GM19238 (cell line): ENCODE measurements around the gene CA6.
A peak's percentile ranks its signal among the peaks of the same experiment; 100 is the strongest.
"Not testable (repeated sequence)": the region's sequence is repeated elsewhere in the genome, so short reads cannot be mapped to it uniquely, and the experiment has no call there.

ENCODE experiments used
- DNase-seq: peaks from one replicate; pipeline ENCODE4 v3.0.0; 2011; ENCODE audit warnings: low spot score; ENCODE audit not compliant: insufficient read length

CA6 gene

GRCh38 chr1:8969937-8970336, 24.3 kb downstream of the CA6 start:
- no peak for DNase-seq

- DNase-seq = no peak
Measured at GRCh38 chr1:8970870-8971337, 25.2 kb downstream of the CA6 start.

DNA sequence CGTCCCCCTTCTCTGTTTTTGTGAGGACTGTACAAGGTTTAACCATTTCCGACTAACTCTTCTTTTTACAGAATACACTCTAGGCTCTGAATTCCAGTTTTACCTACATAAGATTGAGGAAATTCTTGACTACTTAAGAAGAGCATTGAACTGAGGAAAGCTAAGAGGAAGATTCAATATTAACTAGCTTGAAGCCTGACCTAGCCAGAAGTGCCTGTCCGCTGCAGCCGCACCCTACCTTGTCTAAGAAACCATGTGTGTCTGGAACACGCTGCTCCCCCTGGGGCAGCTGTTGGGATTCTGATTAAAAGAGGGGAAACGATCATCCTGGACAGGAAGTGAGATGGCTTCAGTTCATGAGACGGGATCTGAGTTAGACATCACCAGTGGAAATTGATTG, 28.9 kb downstream of the CA6 start:
- DNase-seq = no peak

- no peak for DNase-seq
Measured at GRCh38 chr1:8976338-8976737, 30.7 kb downstream of the CA6 start.

DNA sequence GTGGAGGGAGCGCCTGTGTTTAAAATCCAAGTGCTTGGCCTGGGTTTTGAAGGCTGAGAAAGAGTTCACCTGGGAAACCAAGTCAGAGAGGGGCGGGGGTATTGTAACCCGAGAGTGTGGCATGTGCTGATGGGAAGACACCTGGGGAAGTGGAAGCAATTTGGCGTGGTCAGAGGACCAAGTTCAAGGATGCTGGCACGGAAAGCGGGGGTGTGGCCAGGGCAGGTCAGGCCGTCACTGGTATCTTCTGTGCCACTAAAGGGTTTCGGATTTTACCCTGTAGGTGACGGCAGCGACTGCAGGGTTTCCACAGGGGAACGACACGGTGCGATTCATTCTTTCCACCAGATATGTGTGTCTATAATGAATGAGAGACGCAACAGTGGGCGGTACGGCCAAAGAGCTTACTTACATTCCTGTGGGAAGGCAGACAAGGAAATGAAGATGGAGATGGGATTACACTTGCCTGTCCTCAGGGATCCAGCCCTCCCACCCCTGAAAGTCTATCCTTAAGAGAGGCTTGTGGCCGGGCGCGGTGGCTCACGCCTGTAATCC, 31.3 kb downstream of the CA6 start:
- DNase-seq = no peak

DNA sequence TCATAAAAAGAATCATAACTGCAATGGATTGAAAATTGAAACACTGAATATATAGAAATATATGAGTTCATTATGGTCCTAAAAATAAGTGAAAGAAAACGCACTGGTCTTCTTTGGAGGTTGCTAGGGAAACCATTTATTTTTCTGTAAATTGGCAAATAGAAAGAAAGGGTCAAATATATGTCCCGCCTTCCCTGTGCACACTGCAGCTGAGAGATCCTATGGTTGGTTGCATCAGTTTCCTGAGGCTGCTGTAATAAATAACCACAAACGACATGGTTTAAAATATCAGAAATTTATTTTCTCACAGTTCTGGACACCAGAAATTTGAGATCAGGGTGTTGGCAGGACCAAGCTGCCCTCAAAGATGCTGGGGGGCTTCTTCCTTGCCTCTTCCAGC, 35.0 kb downstream of the CA6 start:
- DNase-seq = no peak

GRCh38 chr1:8981169-8981568, 35.5 kb downstream of the CA6 start:
- no peak for DNase-seq

DNA sequence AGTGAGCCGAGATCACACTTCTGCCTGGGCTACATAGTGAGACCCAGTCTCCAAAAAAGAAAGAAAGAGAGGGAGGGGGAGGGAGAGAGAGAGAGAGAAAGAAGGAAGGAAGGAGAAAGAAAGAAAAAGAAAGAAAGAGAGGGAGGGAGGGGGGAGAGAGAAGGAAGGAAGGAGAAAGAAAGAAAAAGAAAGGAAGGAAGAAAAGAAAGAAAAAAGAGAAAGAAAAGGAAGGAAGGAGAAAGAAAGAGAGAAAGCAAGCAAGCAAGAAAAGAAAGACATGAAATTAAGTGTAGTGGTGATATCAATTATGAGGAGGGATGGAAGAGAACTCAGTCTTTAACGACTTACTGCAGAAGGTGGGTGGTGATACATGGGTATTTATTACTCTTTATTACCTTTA, 38.5 kb downstream of the CA6 start:
- no peak for DNase-seq

GRCh38 chr1:8984990-8985389, 39.3 kb downstream of the CA6 start:
- no peak for DNase-seq

- DNase-seq = no peak
Measured at GRCh38 chr1:8985915-8986813, 40.5 kb downstream of the CA6 start.

GRCh38 chr1:8986814-8987190, 41.1 kb downstream of the CA6 start:
- DNase-seq = no peak

DNA sequence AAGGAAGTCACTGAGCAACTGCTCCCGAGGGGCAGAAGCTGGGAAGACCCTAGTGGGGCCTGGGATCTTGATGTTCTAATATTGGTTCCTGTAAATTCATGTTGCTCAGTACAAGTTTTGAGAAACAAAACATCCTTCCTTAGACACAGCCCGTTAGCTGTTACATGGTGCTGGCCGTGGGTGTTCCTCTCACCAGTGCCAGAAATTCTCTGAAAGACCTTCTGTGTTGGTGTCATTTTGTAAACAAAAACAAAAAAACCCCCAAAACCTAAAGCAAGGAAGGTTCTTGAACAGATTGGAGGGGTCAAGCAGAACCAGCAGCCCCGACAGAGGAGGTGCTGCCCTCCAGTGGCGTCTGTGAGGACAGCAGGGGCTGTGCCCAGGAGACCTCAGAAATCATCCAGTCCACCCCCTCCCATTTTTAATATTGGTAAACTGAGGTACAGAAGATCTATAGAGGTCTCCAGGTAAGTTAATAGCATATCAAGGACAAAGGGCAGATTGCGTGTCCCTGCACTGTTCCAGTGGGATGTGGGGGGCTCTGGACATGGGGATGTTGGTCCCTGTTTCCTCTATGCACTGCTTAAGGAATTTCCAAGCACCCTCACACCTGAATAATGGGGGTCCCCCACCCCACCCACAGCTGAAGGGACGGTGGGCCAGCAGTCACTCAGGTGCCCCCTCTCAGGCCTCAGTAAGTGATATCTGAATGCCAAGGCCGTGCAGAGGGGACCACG, 42.4 kb downstream of the CA6 start:
- peak; percentile 47 for DNase-seq

- no peak for DNase-seq
Measured at GRCh38 chr1:8988618-8988967, 42.9 kb downstream of the CA6 start.

DNA sequence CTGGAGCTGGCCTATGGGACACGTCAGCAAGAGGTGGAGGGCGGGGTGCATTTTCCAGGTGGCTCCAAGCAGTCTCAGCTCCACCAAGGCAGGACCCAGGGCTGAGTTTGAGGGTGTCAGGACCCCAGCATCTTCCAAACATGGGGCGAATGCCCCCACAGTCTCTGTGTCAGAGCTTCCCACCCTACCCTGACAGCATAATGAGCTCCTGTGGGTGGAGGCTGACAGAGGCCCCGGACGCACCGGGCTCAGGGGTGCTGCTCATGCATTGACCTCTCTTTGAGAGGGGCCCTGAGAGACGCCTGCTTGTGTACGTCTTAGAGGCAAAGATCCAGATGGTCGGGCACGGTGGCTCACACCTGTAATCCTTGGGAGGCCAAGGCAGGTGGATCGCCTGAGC, 43.4 kb downstream of the CA6 start:
- no peak for DNase-seq

DNA sequence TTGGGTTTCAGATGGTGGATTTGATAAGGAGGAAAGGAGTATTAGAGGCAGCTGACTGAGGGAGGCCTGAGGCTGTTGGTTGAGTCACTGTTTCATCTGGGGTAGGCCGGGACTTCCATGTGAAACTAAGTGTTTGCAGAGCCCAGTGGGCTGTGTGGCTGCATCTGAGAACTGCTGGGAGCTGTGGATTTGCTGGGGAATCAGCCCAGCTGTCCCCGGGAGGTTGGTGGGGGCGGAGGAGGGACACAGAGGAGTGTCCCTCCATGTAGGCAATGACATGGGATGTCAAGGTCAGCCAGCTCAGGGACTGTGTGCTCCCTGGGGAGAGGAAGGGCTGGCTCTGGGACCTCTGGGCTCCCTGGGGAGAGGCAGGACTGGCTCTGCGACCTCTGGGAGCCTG, 44.2 kb downstream of the CA6 start:
- DNase-seq = no peak

DNA sequence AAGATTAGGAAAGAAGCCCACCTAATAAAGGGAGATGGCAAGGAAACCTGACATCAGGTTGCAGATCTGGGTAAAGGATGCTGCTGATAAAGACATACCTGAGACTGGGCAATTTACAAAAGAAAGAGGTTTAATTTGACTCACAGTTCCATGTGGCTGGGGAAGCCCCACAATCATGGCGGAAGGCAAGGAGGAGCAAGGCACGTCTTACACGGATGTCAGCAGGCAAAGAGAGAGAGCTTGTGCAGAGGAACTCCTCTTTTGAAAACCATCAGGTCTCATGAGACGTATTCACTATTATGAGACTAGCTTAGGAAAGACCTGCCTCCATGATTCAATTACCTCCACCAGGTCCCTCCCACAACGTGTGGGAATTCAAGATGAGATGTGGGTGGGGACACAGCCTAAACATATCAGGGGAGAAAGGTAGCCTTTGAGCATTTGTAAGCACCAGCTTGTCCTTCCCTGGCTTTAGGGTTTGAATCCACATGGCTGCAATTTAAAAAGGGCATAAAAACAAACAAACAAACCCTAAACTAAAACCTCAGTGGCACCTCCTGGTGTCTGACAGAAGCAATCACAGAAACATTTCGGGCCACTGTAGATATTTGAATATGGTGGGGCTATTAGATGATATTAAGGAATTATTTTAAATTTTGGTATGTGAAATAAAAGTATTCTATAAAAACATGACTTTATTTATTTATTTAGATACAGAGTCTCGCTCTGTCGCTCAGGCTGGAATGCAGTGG, 47.4 kb downstream of the CA6 start:
- DNase-seq = no peak

DNA sequence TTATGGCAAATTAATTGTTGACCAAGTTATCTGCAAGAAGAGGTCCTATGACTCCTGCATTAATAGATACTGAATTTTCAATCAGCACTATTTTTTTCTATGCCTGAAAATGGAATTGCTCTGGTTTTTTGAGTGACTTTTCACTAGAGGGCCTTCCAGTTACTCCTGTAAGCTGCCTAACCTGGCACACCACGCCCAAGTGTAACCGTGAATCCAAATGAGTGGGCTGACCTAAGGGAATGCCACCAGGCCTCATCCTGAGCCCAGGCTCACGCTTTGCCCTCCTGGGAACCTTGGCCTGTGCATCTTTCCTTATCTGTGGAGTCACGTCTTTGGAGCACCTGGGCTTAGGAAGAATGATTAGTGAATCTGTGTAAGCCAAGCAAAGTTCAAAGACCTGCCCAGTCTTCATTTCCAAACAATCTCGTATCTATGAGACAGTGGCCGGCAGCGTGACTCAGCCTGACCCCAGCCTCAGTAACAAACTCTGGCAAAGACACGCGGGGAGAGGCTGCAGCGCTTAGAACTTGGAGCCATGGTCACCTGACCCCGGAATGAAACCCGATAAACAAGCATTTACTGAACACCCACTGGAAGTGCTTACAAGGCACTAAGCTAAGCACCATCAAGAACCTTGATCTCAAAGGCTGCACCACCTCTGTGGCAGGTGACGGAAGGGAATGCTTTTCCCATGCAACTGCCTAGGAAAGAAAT, 48.5 kb downstream of the CA6 start:
- not testable (repeated sequence) for DNase-seq

GRCh38 chr1:9001534-9002214, 56.0 kb downstream of the CA6 start:
- not testable (repeated sequence) for DNase-seq

DNA sequence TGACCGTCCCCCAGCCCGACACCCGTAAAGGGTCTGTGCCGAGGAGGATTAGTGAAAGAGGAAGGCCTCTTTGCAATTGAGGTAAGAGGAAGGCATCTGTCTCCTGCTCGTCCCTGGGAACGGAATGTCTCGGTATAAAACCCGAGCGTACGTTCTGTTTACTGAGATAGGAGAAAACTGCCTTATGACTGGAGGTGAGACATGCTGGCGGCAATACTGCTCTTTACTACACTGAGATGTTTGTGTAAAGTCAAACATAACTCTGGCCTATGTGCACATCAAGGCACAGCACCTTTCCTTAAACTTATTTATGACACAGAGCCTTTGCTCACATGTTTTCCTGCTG, 56.5 kb downstream of the CA6 start:
- DNase-seq = not testable (repeated sequence)

GRCh38 chr1:9004031-9004699, 58.5 kb downstream of the CA6 start:
- DNase-seq = no peak
